Measurements from ENCODE around the gene MSI2.

MSI2 gene

DNA sequence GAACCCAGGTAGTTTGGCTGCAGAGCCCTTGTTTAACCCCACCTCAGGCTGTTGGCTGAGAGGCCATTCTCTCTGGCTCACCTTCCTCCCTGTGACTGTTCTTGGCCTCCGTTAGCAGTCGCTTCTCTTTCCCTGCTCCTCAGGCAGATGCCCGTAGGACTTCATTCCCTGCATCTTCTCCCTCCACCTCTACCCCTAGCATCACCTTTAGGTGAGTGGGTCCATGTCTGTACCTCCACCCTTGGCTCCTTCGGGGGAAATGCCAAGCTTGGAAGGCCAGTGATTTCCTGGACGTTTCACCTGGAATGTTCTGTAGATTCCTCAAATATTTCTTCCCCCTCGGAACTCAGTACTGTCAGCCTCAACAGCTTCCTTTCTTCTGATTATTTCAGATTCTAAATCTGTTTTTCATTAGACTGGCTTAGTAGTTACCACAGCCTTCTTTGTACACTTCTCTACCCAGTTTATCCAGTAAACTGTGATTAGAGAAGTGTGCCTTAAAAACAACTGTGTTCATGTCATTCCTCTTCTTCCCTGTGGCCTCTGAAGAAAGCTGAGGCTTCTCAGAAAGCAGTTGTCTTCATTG lies 227.9 kb downstream of the MSI2 start:
- H3K23ac ChIP-seq (ENCODE audit: low read length) = no peak overlapping the region
- H2AFZ ChIP-seq (ENCODE audit: insufficient read depth, low read length, poor library complexity) = no peak overlapping the region
- H3K79me1 ChIP-seq (ENCODE audit: low read length) = peaks cover 15% of the 10 kb centered on the region
- no peak overlapping the region for H3K9ac ChIP-seq (ENCODE audit: low read length)
- H2BK5ac ChIP-seq (ENCODE audit: low read depth, low read length, poor library complexity) = peak overlapping the region; percentile 67
- WGBS (ENCODE audit: extremely low coverage, insufficient coverage, insufficient read length) = no CpG with 5 or more reads among the region's 6 CpGs
- no peak overlapping the region for H3K4me2 ChIP-seq (ENCODE audit: low read length)
- peaks cover 27 to 32% of the 10 kb centered on the region in 2 experiments for H3K4me1 ChIP-seq (ENCODE audit: control insufficient read depth in 1 of 2, insufficient read depth in 2 of 2, low read length in 2 of 2)
- no peaks in the 10 kb centered on the region for H3K9me3 ChIP-seq (ENCODE audit: insufficient read depth, low read depth, low read length)
- no peaks in the 10 kb centered on the region for H3K27me3 ChIP-seq (ENCODE audit: insufficient read depth, low read length)
- H2BK12ac ChIP-seq (ENCODE audit: low read length) = peak overlapping the region; percentile 75
- H4K91ac ChIP-seq (ENCODE audit: low read depth, low read length) = peak overlapping the region; percentile 45
- H4K8ac ChIP-seq (ENCODE audit: low read depth, low read length) = peak overlapping the region; percentile 17
- peak overlapping the region; percentile 87 for H3K18ac ChIP-seq (ENCODE audit: low read length)
- no peaks in the 10 kb centered on the region for H3K79me2 ChIP-seq (ENCODE audit: control insufficient read depth, insufficient read depth, low read length, poor library complexity)
- H3K4me3 ChIP-seq (ENCODE audit: low read depth, low read length) = no peak overlapping the region
- DNase-seq = peak; percentile 74 to 83
- no peak overlapping the region for H3K4ac ChIP-seq (ENCODE audit: low read depth, low read length)
- peaks cover 0 to 3% of the 10 kb centered on the region in 2 experiments for H3K36me3 ChIP-seq (ENCODE audit: control insufficient read depth in 1 of 2, insufficient read depth in 2 of 2, low read length in 2 of 2)
- H2BK120ac ChIP-seq (ENCODE audit: insufficient read depth, low read length, poor library complexity) = peak overlapping the region; percentile 61
- no peak overlapping the region for H2AK5ac ChIP-seq (ENCODE audit: low read length)
- H3K27ac ChIP-seq (ENCODE audit: low read depth, low read length) = peak overlapping the region; percentile 2
- H3K14ac ChIP-seq (ENCODE audit: low read length) = peak overlapping the region; percentile 51
- H4K12ac ChIP-seq (ENCODE audit: low read depth, low read length) = no peak overlapping the region

DNA sequence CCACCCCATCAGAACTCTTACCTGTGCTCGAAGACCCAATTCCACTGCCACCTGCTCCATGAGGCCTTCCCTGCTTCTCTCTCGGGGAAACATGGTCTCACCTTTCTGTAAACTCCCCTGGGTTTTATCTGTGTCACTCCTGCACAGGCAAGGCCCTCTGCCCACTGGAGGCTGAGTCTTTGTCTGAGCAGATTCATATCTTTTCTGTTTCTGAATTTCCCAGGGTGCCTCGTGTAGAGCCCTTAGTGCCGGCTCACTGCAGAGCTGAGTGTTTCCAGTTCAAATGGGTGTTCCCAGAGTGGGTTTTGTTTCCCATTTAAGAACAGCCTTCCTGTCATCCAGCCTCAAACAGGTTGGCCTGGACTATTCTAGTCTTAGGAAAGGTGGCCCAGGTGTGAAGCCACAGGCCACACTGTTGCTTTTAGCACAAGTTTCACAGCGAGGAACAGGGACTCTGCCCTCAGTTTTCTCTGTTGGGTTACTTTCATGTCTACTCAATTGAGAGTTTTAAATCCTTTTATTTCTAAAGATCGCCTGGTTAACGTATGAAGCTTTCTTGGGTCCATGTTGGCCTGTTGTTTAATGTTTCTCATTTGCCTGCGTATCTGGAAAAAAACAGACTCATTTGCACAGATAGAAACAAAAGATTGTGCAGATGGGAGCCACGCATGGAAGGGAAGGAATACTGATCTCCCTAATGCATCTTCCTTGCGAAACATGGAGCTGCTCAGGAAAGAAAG lies 228.7 kb downstream of the MSI2 start:
- Histone ChIP-seq H2BK12ac (ENCODE audit: low read length) (peak overlapping the region; percentile 75), H3K9ac (ENCODE audit: low read length) (no peak overlapping the region)

DNA sequence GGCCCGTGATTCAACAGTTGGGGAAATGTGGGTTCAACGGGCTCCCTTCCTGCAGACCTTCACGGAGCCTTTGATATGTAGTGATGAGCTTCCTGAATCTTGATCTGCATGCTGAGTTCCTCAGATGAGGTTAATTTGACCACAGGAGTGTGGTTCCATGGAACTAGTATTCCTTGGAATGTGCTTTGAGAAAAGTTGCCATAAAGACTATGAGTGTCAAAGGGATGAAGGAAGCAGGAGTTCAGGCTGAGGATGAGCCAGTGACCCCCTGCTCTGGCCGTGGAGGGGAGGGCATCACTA lies 229.2 kb downstream of the MSI2 start:
- H3K9me3 ChIP-seq (ENCODE audit: insufficient read depth, low read depth, low read length) = no peaks in the 10 kb centered on the region
- no peak overlapping the region for H3K4ac ChIP-seq (ENCODE audit: low read depth, low read length)

More for the DNA sequence above, 228.7 kb downstream of the MSI2 start:
- peak overlapping the region; percentile 59 for H4K91ac ChIP-seq (ENCODE audit: low read depth, low read length)
- no peak overlapping the region for H4K12ac ChIP-seq (ENCODE audit: low read depth, low read length)
- H3K4me2 ChIP-seq (ENCODE audit: low read length) = no peak overlapping the region
- H3K23ac ChIP-seq (ENCODE audit: low read length) = no peak overlapping the region
- peak overlapping the region; percentile 14 for H4K8ac ChIP-seq (ENCODE audit: low read depth, low read length)
- H3K14ac ChIP-seq (ENCODE audit: low read length) = peak overlapping the region; percentile 51
- peaks cover 0 to 3% of the 10 kb centered on the region in 2 experiments for H3K36me3 ChIP-seq (ENCODE audit: control insufficient read depth in 1 of 2, insufficient read depth in 2 of 2, low read length in 2 of 2)
- H3K79me1 ChIP-seq (ENCODE audit: low read length) = peaks cover 15% of the 10 kb centered on the region
- WGBS (ENCODE audit: extremely low coverage, insufficient coverage, insufficient read length) = no CpG with 5 or more reads among the region's 10 CpGs
- peak overlapping the region; percentile 87 for H3K18ac ChIP-seq (ENCODE audit: low read length)
- H3K27ac ChIP-seq (ENCODE audit: low read depth, low read length) = peak overlapping the region; percentile 2
- no peaks in the 10 kb centered on the region for H3K9me3 ChIP-seq (ENCODE audit: insufficient read depth, low read depth, low read length)
- peak overlapping the region; percentile 30 for H3K4ac ChIP-seq (ENCODE audit: low read depth, low read length)
- peak overlapping the region; percentile 61 for H2BK120ac ChIP-seq (ENCODE audit: insufficient read depth, low read length, poor library complexity)
- H3K4me3 ChIP-seq (ENCODE audit: low read depth, low read length) = no peak overlapping the region
- H2AK5ac ChIP-seq (ENCODE audit: low read length) = peak overlapping the region; percentile 49
- H3K4me1 ChIP-seq (ENCODE audit: control insufficient read depth in 1 of 2, insufficient read depth in 2 of 2, low read length in 2 of 2) = peaks cover 27 to 32% of the 10 kb centered on the region in 2 experiments
- H3K79me2 ChIP-seq (ENCODE audit: control insufficient read depth, insufficient read depth, low read length, poor library complexity) = no peaks in the 10 kb centered on the region
- no peak overlapping the region for H2AFZ ChIP-seq (ENCODE audit: insufficient read depth, low read length, poor library complexity)
- H3K27me3 ChIP-seq (ENCODE audit: insufficient read depth, low read length) = no peaks in the 10 kb centered on the region
- peak overlapping the region; percentile 67 for H2BK5ac ChIP-seq (ENCODE audit: low read depth, low read length, poor library complexity)
- no peak for DNase-seq

DNA sequence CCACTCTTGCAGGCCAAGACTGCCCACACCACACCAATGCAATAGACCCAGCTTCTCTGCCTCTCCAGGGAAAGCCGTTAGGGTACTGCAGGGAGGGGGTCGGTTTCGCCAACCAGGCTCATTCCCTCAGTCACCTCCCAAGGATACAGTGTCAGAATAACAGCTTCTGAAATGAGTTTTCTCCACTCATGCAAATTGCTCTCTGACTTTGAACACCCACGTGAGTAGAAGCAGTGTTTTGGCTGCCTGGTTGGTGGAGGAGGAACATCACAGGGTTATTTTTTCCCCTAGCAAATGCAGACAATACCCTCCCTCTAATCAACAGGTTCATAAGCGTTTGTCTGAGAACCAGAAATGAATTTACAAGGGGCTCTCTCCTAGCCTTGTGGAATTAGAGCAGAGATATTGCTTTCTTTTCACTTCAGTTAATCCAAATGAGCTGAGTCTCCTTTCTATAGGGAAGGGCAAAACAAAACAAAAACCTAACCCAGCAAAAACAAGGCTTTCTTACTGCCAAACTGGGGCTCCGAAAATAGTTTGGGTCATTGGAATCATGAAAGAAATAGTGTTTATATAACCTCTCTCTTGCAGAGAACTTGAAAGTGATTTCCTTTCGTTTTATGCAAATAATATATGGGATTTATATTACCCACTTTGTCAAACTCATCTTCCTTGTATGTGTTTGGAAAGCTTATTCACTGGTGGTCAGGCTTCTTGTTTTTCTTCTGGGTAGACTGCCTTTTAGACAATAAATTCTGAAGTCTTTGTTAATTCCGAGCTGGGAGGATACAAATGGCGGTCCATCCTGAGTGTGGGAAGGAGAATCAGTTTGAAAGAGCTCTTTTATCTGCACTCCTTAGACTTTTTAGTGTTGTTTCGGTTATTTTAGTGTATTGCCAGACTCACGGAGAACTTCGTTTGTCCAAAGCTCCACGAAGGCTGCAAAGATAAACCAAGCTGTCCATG lies 229.9 kb downstream of the MSI2 start:
- Histone ChIP-seq H3K27me3 (ENCODE audit: insufficient read depth, low read length) (no peaks in the 10 kb centered on the region), H3K9me3 (ENCODE audit: insufficient read depth, low read depth, low read length) (no peaks in the 10 kb centered on the region), H4K8ac (ENCODE audit: low read depth, low read length) (no peak overlapping the region), H2BK120ac (ENCODE audit: insufficient read depth, low read length, poor library complexity) (no peak overlapping the region), H3K9ac (ENCODE audit: low read length) (no peak overlapping the region), H2BK5ac (ENCODE audit: low read depth, low read length, poor library complexity) (no peak overlapping the region), H3K23ac (ENCODE audit: low read length) (no peak overlapping the region), H2BK12ac (ENCODE audit: low read length) (no peak overlapping the region), H3K27ac (ENCODE audit: low read depth, low read length) (no peak overlapping the region), H3K79me1 (ENCODE audit: low read length) (peaks cover 11% of the 10 kb centered on the region), H3K4me3 (ENCODE audit: low read depth, low read length) (no peak overlapping the region), H4K12ac (ENCODE audit: low read depth, low read length) (no peak overlapping the region), H2AK5ac (ENCODE audit: low read length) (no peak overlapping the region), H3K4me2 (ENCODE audit: low read length) (no peak overlapping the region), H3K79me2 (ENCODE audit: control insufficient read depth, insufficient read depth, low read length, poor library complexity) (no peaks in the 10 kb centered on the region), H3K14ac (ENCODE audit: low read length) (no peak overlapping the region), H3K4ac (ENCODE audit: low read depth, low read length) (no peak overlapping the region), H2AFZ (ENCODE audit: insufficient read depth, low read length, poor library complexity) (no peak overlapping the region), H3K4me1 (ENCODE audit: control insufficient read depth in 1 of 2, insufficient read depth in 2 of 2, low read length in 2 of 2) (peaks cover 23 to 25% of the 10 kb centered on the region in 2 experiments), H3K36me3 (ENCODE audit: control insufficient read depth in 1 of 2, insufficient read depth in 2 of 2, low read length in 2 of 2) (peaks cover 0 to 3% of the 10 kb centered on the region in 2 experiments), H4K91ac (ENCODE audit: low read depth, low read length) (no peak overlapping the region), H3K18ac (ENCODE audit: low read length) (peak overlapping the region; percentile 42)
- WGBS (ENCODE audit: extremely low coverage, insufficient coverage, insufficient read length) = no CpG with 5 or more reads among the region's 13 CpGs
- DNase-seq = no peak

More for the DNA sequence above, 229.2 kb downstream of the MSI2 start:
- Histone ChIP-seq H3K18ac (ENCODE audit: low read length) (peak overlapping the region; percentile 42), H4K8ac (ENCODE audit: low read depth, low read length) (no peak overlapping the region), H3K4me3 (ENCODE audit: low read depth, low read length) (no peak overlapping the region), H2BK120ac (ENCODE audit: insufficient read depth, low read length, poor library complexity) (no peak overlapping the region), H3K4me1 (ENCODE audit: control insufficient read depth in 1 of 2, insufficient read depth in 2 of 2, low read length in 2 of 2) (peaks cover 25 to 28% of the 10 kb centered on the region in 2 experiments), H3K27ac (ENCODE audit: low read depth, low read length) (no peak overlapping the region), H4K12ac (ENCODE audit: low read depth, low read length) (no peak overlapping the region), H3K36me3 (ENCODE audit: control insufficient read depth in 1 of 2, insufficient read depth in 2 of 2, low read length in 2 of 2) (peaks cover 0 to 3% of the 10 kb centered on the region in 2 experiments), H3K23ac (ENCODE audit: low read length) (no peak overlapping the region), H2BK12ac (ENCODE audit: low read length) (peak overlapping the region; percentile 10), H3K9ac (ENCODE audit: low read length) (no peak overlapping the region), H3K79me1 (ENCODE audit: low read length) (peaks cover 13% of the 10 kb centered on the region), H4K91ac (ENCODE audit: low read depth, low read length) (no peak overlapping the region), H2BK5ac (ENCODE audit: low read depth, low read length, poor library complexity) (no peak overlapping the region), H3K14ac (ENCODE audit: low read length) (no peak overlapping the region), H2AK5ac (ENCODE audit: low read length) (no peak overlapping the region), H2AFZ (ENCODE audit: insufficient read depth, low read length, poor library complexity) (no peak overlapping the region), H3K27me3 (ENCODE audit: insufficient read depth, low read length) (no peaks in the 10 kb centered on the region), H3K4me2 (ENCODE audit: low read length) (no peak overlapping the region), H3K79me2 (ENCODE audit: control insufficient read depth, insufficient read depth, low read length, poor library complexity) (no peaks in the 10 kb centered on the region)
- WGBS (ENCODE audit: extremely low coverage, insufficient coverage, insufficient read length) = no CpG with 5 or more reads among the region's 4 CpGs
- DNase-seq = no peak
